HCT116 (cell line): ENCODE results near the gene FOXP1. TPM values are rescaled to one million over a fixed set of nuclear protein-coding genes. Genes with fewer than 3 reads are reported as not detected.

Source experiments
- ATAC-seq: fragments of 200-7000 bp; cut with Tn5 transposase; 2 replicates; pipeline ENCODE4 v1.9.1; 2020; ENCODE audit warnings: mild to moderate bottlenecking, moderate library complexity
- BruUV-seq: library from RNA; stranded (reverse); fragments of 400-500 nt; replicated peaks from 2 replicates; lab custom pipeline; 2021; lab: Mats Ljungman, UMichigan
- CTCF ChIA-PET: fragments of 300-600 bp; sonication (Branson Sonifier 250); formaldehyde crosslinking; loops from one replicate; lab custom pipeline; 2021; ENCODE audit warnings: antibody characterized with exemption; lab: Charles Lee
- POLR2A ChIA-PET: fragments of 300-600, 350-600 bp; sonication (Branson Sonifier 250); formaldehyde crosslinking; loops from one replicate; lab custom pipeline; 2021; ENCODE audit warnings: antibody characterized with exemption; lab: Charles Lee
- RAD21 ChIA-PET, 2 experiments: fragments of 300-600 bp; sonication (Branson Sonifier 250); formaldehyde crosslinking; loops; one replicate each; lab custom pipeline; 2023; ENCODE audit warnings: low total read pairs in 2 of 2; ENCODE audit not compliant: uncharacterized antibody in 2 of 2, unreplicated experiment in 2 of 2, low non-redundant PET in 1 of 2; lab: Charles Lee
- DNase-seq: peaks from one replicate; pipeline ENCODE4 v3.0.0-alpha.2; 2010; ENCODE audit warnings: low read depth, low spot score
- H2AFZ ChIP-seq: fragments of 200-600 bp; shearing (Covaris generic), sonication (generic); 2 replicates; pipeline ENCODE4 v1.6.1; 2017; ENCODE audit warnings: low read depth, mixed run types, mixed read lengths, antibody characterized with exemption, low read length; ENCODE audit not compliant: poor library complexity, severe bottlenecking
- H3K27ac ChIP-seq: 2 replicates; pipeline ENCODE4 v1.5.1; 2012; ENCODE audit warnings: low read depth, low read length
- H3K27me3 ChIP-seq: fragments of 200-600 bp; sonication (generic); 2 replicates; pipeline ENCODE4 v1.6.1; 2016; ENCODE audit warnings: mixed run types, low read length, mixed read lengths; ENCODE audit not compliant: insufficient read depth
- H3K36me3 ChIP-seq, 2 experiments: fragments of 200-500 bp in 1 of 2; fragments of 200-600 bp in 1 of 2; sonication (Bioruptor generic) in 1 of 2; sonication (generic) in 1 of 2; 2 replicates each; pipeline versions ENCODE4 v1.5.1 to v1.6.1; 2014 to 2016; ENCODE audit warnings: low read length in 2 of 2, inconsistent platforms in 1 of 2, mixed read lengths in 1 of 2, mixed run types in 1 of 2; ENCODE audit not compliant: insufficient read depth in 2 of 2, control insufficient read depth in 1 of 2
- H3K4me1 ChIP-seq, 2 experiments: fragments of 200-600 bp in 1 of 2; sonication (generic) in 1 of 2; 2 replicates each; pipeline versions ENCODE4 v1.5.1 to v1.6.1; 2012 to 2017; ENCODE audit warnings: low read length in 2 of 2, inconsistent platforms in 1 of 2, mild to moderate bottlenecking in 1 of 2, mixed read lengths in 1 of 2, mixed run types in 1 of 2, moderate library complexity in 1 of 2; ENCODE audit not compliant: insufficient read depth in 2 of 2, control insufficient read depth in 1 of 2
- H3K4me2 ChIP-seq: fragments of 200-600 bp; sonication (generic); 2 replicates; pipeline ENCODE4 v1.6.1; 2017; ENCODE audit warnings: mixed run types, low read length, mixed read lengths
- H3K4me3 ChIP-seq, 2 experiments: fragments of 200-600 bp in 1 of 2; sonication (generic) in 1 of 2; replicated peaks in 1 of 2; 2 replicates each; pipeline ENCODE4 v1.5.1; 2011 to 2016; ENCODE audit warnings: low read length in 2 of 2, control low read depth in 1 of 2, low read depth in 1 of 2, mild to moderate bottlenecking in 1 of 2, mixed read lengths in 1 of 2, mixed run types in 1 of 2
- H3K79me2 ChIP-seq: fragments of 200-600 bp; sonication (generic); 2 replicates; pipeline ENCODE4 v1.6.1; 2017; ENCODE audit warnings: mild to moderate bottlenecking, mixed run types, low read length, moderate library complexity, mixed read lengths; ENCODE audit not compliant: insufficient read depth
- H3K9ac ChIP-seq: fragments of 200-600 bp; sonication (generic); 2 replicates; pipeline ENCODE4 v1.6.1; 2016; ENCODE audit warnings: low read length, mixed read lengths
- H3K9me2 ChIP-seq: fragments of 200-600 bp; sonication (generic), shearing (Covaris generic); 2 replicates; pipeline ENCODE4 v1.6.1; 2017; ENCODE audit warnings: mixed run types, mild to moderate bottlenecking, moderate library complexity; ENCODE audit not compliant: insufficient read depth
- H3K9me3 ChIP-seq, 2 experiments: fragments of 200-500 bp in 1 of 2; fragments of 200-600 bp in 1 of 2; sonication (Bioruptor generic) in 1 of 2; sonication (generic) in 1 of 2; 2 replicates each; pipeline ENCODE4 v1.6.1; 2014 to 2017; ENCODE audit warnings: low read length in 2 of 2, mixed read lengths in 2 of 2, inconsistent platforms in 1 of 2, low read depth in 1 of 2, mild to moderate bottlenecking in 1 of 2, mixed run types in 1 of 2, moderate library complexity in 1 of 2; ENCODE audit not compliant: control insufficient read depth in 1 of 2, insufficient read depth in 1 of 2
- H4K20me1 ChIP-seq: fragments of 200-600 bp; sonication (generic), shearing (Covaris generic); 2 replicates; pipeline ENCODE4 v1.6.1; 2017; ENCODE audit warnings: mixed run types, mild to moderate bottlenecking, moderate library complexity; ENCODE audit not compliant: insufficient read depth
- CEBPB ChIP-seq: IDR thresholded peaks from 2 replicates; pipeline ENCODE4 v1.6.1; 2012; ENCODE audit warnings: low read depth
- ELF1 ChIP-seq: IDR thresholded peaks from 2 replicates; pipeline ENCODE4 v1.6.1; 2012; ENCODE audit warnings: low read depth, borderline replicate concordance
- EZH2 ChIP-seq: fragments of 200-600 bp; sonication (generic); IDR thresholded peaks from 2 replicates; pipeline ENCODE4 v1.6.1; 2017; ENCODE audit warnings: antibody characterized with exemption, mixed run types
- EZH2phosphoT487 ChIP-seq: fragments of 200-600 bp; IDR thresholded peaks from 2 replicates; pipeline ENCODE4 v1.6.1; 2018; ENCODE audit warnings: antibody characterized with exemption, borderline replicate concordance
- FOSL1 ChIP-seq: IDR thresholded peaks from 2 replicates; pipeline ENCODE4 v1.6.1; 2012; ENCODE audit warnings: low read depth
- JUND ChIP-seq: IDR thresholded peaks from 2 replicates; pipeline ENCODE4 v1.6.1; 2012
- MAX ChIP-seq: IDR thresholded peaks from 2 replicates; pipeline ENCODE4 v1.6.1; 2012
- SIN3A ChIP-seq: IDR thresholded peaks from 2 replicates; pipeline ENCODE4 v1.6.1; 2012; ENCODE audit warnings: low read depth
- SRF ChIP-seq: IDR thresholded peaks from 2 replicates; pipeline ENCODE4 v1.6.1; 2012; ENCODE audit warnings: low read depth
- YY1 ChIP-seq: IDR thresholded peaks from 2 replicates; pipeline ENCODE4 v1.6.1; 2011; ENCODE audit warnings: low read length, low read depth, moderate library complexity, mild to moderate bottlenecking; ENCODE audit not compliant: insufficient replicate concordance; ENCODE audit errors: extremely low read depth
- ZNF274 ChIP-seq: fragments of 200-500 bp; sonication (Bioruptor generic); IDR thresholded peaks from 2 replicates; pipeline ENCODE4 v1.6.1; 2014; ENCODE audit warnings: mild to moderate bottlenecking, low read depth, low read length, inconsistent platforms
- intact Hi-C: fragments of 100-400 bp; cut with micrococcal nuclease; formaldehyde crosslinking; loops from 2 replicates; pipeline ENCODE4 v1.10.0; 2022
- total RNA-seq: library from RNA; stranded (reverse); gene quantifications from one replicate; pipeline ENCODE4 v1.2.1, GENCODE V29; 2021; ENCODE audit not compliant: unreplicated experiment
- TF ChIP-seq, protein P1 (sequence below): IDR thresholded peaks from 2 replicates; pipeline ENCODE4 v1.6.1; 2011; ENCODE audit warnings: mild to moderate bottlenecking, low read length, moderate library complexity; ENCODE audit not compliant: insufficient replicate concordance; ENCODE audit errors: extremely low read depth

The FOXP1 gene
- total RNA-seq, 1 experiment from 2014 or later, result 11.4 TPM

- TF ChIP-seq ELF1, result no peak
- TF ChIP-seq MAX, result no peak
- no peak for TF ChIP-seq ZNF274
- TF ChIP-seq EZH2, result no peak
- no peak for TF ChIP-seq YY1
- no peak for TF ChIP-seq CEBPB
- TF ChIP-seq SRF, result no peak
- TF ChIP-seq EZH2phosphoT487, result no peak
- TF ChIP-seq JUND, result no peak
- no peak for TF ChIP-seq SIN3A
- TF ChIP-seq, protein P1, sequence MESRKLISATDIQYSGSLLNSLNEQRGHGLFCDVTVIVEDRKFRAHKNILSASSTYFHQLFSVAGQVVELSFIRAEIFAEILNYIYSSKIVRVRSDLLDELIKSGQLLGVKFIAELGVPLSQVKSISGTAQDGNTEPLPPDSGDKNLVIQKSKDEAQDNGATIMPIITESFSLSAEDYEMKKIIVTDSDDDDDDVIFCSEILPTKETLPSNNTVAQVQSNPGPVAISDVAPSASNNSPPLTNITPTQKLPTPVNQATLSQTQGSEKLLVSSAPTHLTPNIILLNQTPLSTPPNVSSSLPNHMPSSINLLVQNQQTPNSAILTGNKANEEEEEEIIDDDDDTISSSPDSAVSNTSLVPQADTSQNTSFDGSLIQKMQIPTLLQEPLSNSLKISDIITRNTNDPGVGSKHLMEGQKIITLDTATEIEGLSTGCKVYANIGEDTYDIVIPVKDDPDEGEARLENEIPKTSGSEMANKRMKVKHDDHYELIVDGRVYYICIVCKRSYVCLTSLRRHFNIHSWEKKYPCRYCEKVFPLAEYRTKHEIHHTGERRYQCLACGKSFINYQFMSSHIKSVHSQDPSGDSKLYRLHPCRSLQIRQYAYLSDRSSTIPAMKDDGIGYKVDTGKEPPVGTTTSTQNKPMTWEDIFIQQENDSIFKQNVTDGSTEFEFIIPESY, result no peak
- no peak for TF ChIP-seq FOSL1
- H3K9me2 ChIP-seq, result no peaks in the 10 kb centered on the region
- no peaks in the 10 kb centered on the region for H3K36me3 ChIP-seq
- no TSS peak for BruUV-seq
- intact Hi-C loops, result no loop called here
- no peak overlapping the region for H3K27ac ChIP-seq
- H3K9ac ChIP-seq, result no peak overlapping the region
- no peak overlapping the region for H2AFZ ChIP-seq
- CTCF ChIA-PET, result no interaction called here
- H3K9me3 ChIP-seq, result no peaks in the 10 kb centered on the region
- RAD21 ChIA-PET, result no interaction called here
- no peak overlapping the region for H3K4me2 ChIP-seq
- H3K79me2 ChIP-seq, result no peaks in the 10 kb centered on the region
- H4K20me1 ChIP-seq, result no peaks in the 10 kb centered on the region
- H3K4me3 ChIP-seq, result no peak overlapping the region
- DNase-seq, result no peak
- H3K4me1 ChIP-seq, result no peaks in the 10 kb centered on the region
- ATAC-seq, result no peak
- POLR2A ChIA-PET, result no interaction called here
- H3K27me3 ChIP-seq, result no peaks in the 10 kb centered on the region
Observed at GRCh38 chr3:71562938-71563337, 20.6 kb downstream of the FOXP1 start.
